H9 (cell line): ENCODE data around the gene MXRA7. TPM values are rescaled to one million over a fixed set of nuclear protein-coding genes. Genes with fewer than 3 reads are reported as not detected.

Experiments used
- DNase-seq: peaks from one replicate; pipeline ENCODE4 v3.0.0-alpha.2; 2017
- H2AFZ ChIP-seq: one replicate; pipeline ENCODE4 v1.6.1; 2013; ENCODE audit warnings: mild to moderate bottlenecking, low read length, control low read depth, moderate library complexity
- H2AK5ac ChIP-seq: 2 replicates; pipeline ENCODE4 v1.6.1; 2013; ENCODE audit warnings: low read length, control low read depth, mixed read lengths; ENCODE audit not compliant: insufficient read length
- H2BK120ac ChIP-seq: one replicate; pipeline ENCODE4 v1.6.1; 2013; ENCODE audit warnings: low read depth, mild to moderate bottlenecking, low read length, control low read depth, inconsistent platforms; ENCODE audit not compliant: poor library complexity, severe bottlenecking
- H2BK12ac ChIP-seq: 2 replicates; pipeline ENCODE4 v1.6.1; 2013; ENCODE audit warnings: low read length, control low read depth, mixed read lengths, low read depth; ENCODE audit not compliant: insufficient read length
- H2BK15ac ChIP-seq: 2 replicates; pipeline ENCODE4 v1.6.1; 2013; ENCODE audit warnings: low read depth, low read length, control low read depth
- H2BK20ac ChIP-seq: one replicate; pipeline ENCODE4 v1.6.1; 2013; ENCODE audit warnings: low read depth, mild to moderate bottlenecking, low read length, control low read depth, inconsistent platforms; ENCODE audit not compliant: poor library complexity, severe bottlenecking
- H2BK5ac ChIP-seq: 2 replicates; pipeline ENCODE4 v1.6.1; 2013; ENCODE audit warnings: low read length, control low read depth, mixed read lengths; ENCODE audit not compliant: insufficient read length
- H3K14ac ChIP-seq: 2 replicates; pipeline ENCODE4 v1.6.1; 2013; ENCODE audit warnings: low read length, control low read depth; ENCODE audit not compliant: insufficient read depth
- H3K18ac ChIP-seq: 2 replicates; pipeline ENCODE4 v1.6.1; 2013; ENCODE audit warnings: low read depth, mild to moderate bottlenecking, mixed read lengths, low read length, control low read depth; ENCODE audit not compliant: insufficient read length
- H3K23ac ChIP-seq: 2 replicates; pipeline ENCODE4 v1.6.1; 2013; ENCODE audit warnings: low read length, control low read depth, mixed read lengths, low read depth; ENCODE audit not compliant: insufficient read length
- H3K23me2 ChIP-seq: 2 replicates; pipeline ENCODE4 v1.6.1; 2013; ENCODE audit warnings: low read depth, mild to moderate bottlenecking, mixed read lengths, low read length, control low read depth; ENCODE audit not compliant: insufficient read length, poor library complexity, severe bottlenecking
- H3K27ac ChIP-seq: 2 replicates; pipeline ENCODE4 v1.5.1; 2013; ENCODE audit warnings: low read length, control low read depth, mixed read lengths, low read depth; ENCODE audit not compliant: insufficient read length
- H3K27me3 ChIP-seq: 2 replicates; pipeline ENCODE4 v1.6.1; 2013; ENCODE audit warnings: low read length, control low read depth, inconsistent platforms; ENCODE audit not compliant: insufficient read depth
- H3K4ac ChIP-seq: 2 replicates; pipeline ENCODE4 v1.6.1; 2013; ENCODE audit warnings: low read depth, mild to moderate bottlenecking, control low read depth, inconsistent platforms, low read length, moderate library complexity
- H3K4me1 ChIP-seq: 2 replicates; pipeline ENCODE4 v1.6.1; 2013; ENCODE audit warnings: low read length, control low read depth, inconsistent platforms; ENCODE audit not compliant: insufficient read depth
- H3K4me2 ChIP-seq: 2 replicates; pipeline ENCODE4 v1.6.1; 2013; ENCODE audit warnings: low read length, control low read depth, mixed read lengths; ENCODE audit not compliant: insufficient read length, insufficient read depth
- H3K56ac ChIP-seq: 2 replicates; pipeline ENCODE4 v1.6.1; 2013; ENCODE audit warnings: low read depth, mild to moderate bottlenecking, mixed read lengths, low read length, control low read depth; ENCODE audit not compliant: insufficient read length
- H3K79me1 ChIP-seq: 2 replicates; pipeline ENCODE4 v1.6.1; 2013; ENCODE audit warnings: low read depth, mild to moderate bottlenecking, moderate library complexity, low read length, control low read depth, inconsistent platforms; ENCODE audit not compliant: insufficient read depth, poor library complexity, severe bottlenecking
- H3K79me2 ChIP-seq: 2 replicates; pipeline ENCODE4 v1.6.1; 2013; ENCODE audit warnings: low read length, control low read depth, inconsistent platforms; ENCODE audit not compliant: insufficient read depth
- H3K9ac ChIP-seq: 2 replicates; pipeline ENCODE4 v1.6.1; 2013; ENCODE audit warnings: low read length, control low read depth, mixed read lengths; ENCODE audit not compliant: insufficient read length; ENCODE audit errors: extremely low read depth
- H3K9me3 ChIP-seq: one replicate; pipeline ENCODE4 v1.6.1; 2013; ENCODE audit warnings: low read depth, low read length, inconsistent platforms; ENCODE audit not compliant: control insufficient read depth
- H3T11ph ChIP-seq: one replicate; pipeline ENCODE4 v1.6.1; 2013; ENCODE audit warnings: mild to moderate bottlenecking, low read length, control low read depth, inconsistent platforms
- H4K20me1 ChIP-seq: one replicate; pipeline ENCODE4 v1.6.1; 2013; ENCODE audit not compliant: control insufficient read depth, insufficient read length, insufficient read depth
- H4K5ac ChIP-seq: 2 replicates; pipeline ENCODE4 v1.6.1; 2013; ENCODE audit warnings: low read depth, mild to moderate bottlenecking, mixed read lengths, low read length, control low read depth; ENCODE audit not compliant: insufficient read length
- H4K8ac ChIP-seq: replicated peaks from 2 replicates; pipeline ENCODE4 v1.6.1; 2013; ENCODE audit warnings: low read length, control low read depth, mixed read lengths, low read depth; ENCODE audit not compliant: insufficient read length
- H4K91ac ChIP-seq: 2 replicates; pipeline ENCODE4 v1.6.1; 2013; ENCODE audit warnings: low read depth, mild to moderate bottlenecking, moderate library complexity, mixed read lengths, low read length, control low read depth; ENCODE audit not compliant: insufficient read length
- H3K27ac Mint-ChIP-seq, 3 experiments: 2 replicates in 2 of 3; 3 replicates in 1 of 3; pipeline ENCODE4 v1.8.0; 2020 to 2021; ENCODE audit warnings: mixed read lengths in 3 of 3, mild to moderate bottlenecking in 1 of 3, moderate library complexity in 1 of 3
- H3K27me3 Mint-ChIP-seq: 2 replicates; pipeline ENCODE4 v1.8.0; 2021; ENCODE audit warnings: low read depth, mild to moderate bottlenecking, moderate library complexity, mixed read lengths
- H3K36me3 Mint-ChIP-seq, 3 experiments: 2 replicates in 2 of 3; 3 replicates in 1 of 3; pipeline ENCODE4 v1.8.0; 2020 to 2021; ENCODE audit warnings: low read depth in 3 of 3, mixed read lengths in 3 of 3; ENCODE audit not compliant: insufficient read depth in 1 of 3
- H3K4me1 Mint-ChIP-seq, 2 experiments: 2 replicates each; pipeline ENCODE4 v1.8.0; 2020; ENCODE audit warnings: mixed read lengths in 2 of 2
- H3K4me3 Mint-ChIP-seq, 2 experiments: 2 replicates in 1 of 2; 3 replicates in 1 of 2; pipeline ENCODE4 v1.8.0; 2020 to 2021; ENCODE audit warnings: mild to moderate bottlenecking in 2 of 2, mixed read lengths in 2 of 2, moderate library complexity in 1 of 2
- H3K9me3 Mint-ChIP-seq, 2 experiments: 2 replicates in 1 of 2; 3 replicates in 1 of 2; pipeline ENCODE4 v1.8.0; 2020; ENCODE audit warnings: mild to moderate bottlenecking in 2 of 2, mixed read lengths in 2 of 2, moderate library complexity in 1 of 2
- WGBS: extraction: QIAGEN DNeasy Blood & Tissue Kit; methylation state at CpG from one replicate; pipeline ENCODE4 v1.1.7; 2013; ENCODE audit warnings: missing lambda C conversion rate, low lambda C conversion rate, mixed read lengths; ENCODE audit not compliant: insufficient read length; ENCODE audit errors: extremely low coverage; 5-methylcytosine and 5-hydroxymethylcytosine counted together
- total RNA-seq: library from RNA; stranded (reverse); gene quantifications from 2 replicates; pipeline ENCODE4 v1.2.1, GENCODE V29; 2021
- TF ChIP-seq, protein P1 (sequence below): fragments of 200-600 bp; sonication (generic); conservative IDR thresholded peaks from 3 replicates; pipeline ENCODE4 v1.8.0; 2021; ENCODE audit warnings: antibody characterized with exemption, mild to moderate bottlenecking

MXRA7 gene
- total RNA-seq, 1 experiment from 2014 or later = 28.2 TPM

GRCh38 chr17:76706817-76707216 is 3.9 kb downstream of the MXRA7 start:
- no peaks in the 10 kb centered on the region for H3K9me3 ChIP-seq
- no peak overlapping the region for H2BK120ac ChIP-seq
- H4K5ac ChIP-seq = no peak overlapping the region
- no peak overlapping the region for H3K9ac ChIP-seq
- no peak overlapping the region for H2BK20ac ChIP-seq
- no peaks in the 10 kb centered on the region; the same call in 1 of the 2 replicates for H3K27me3 ChIP-seq
- peaks cover 18% of the 10 kb centered on the region for H3K27me3 Mint-ChIP-seq
- no peak overlapping the region for H3K14ac ChIP-seq
- no peak overlapping the region for H3K27ac Mint-ChIP-seq
- DNase-seq = no peak
- TF ChIP-seq, protein P1, sequence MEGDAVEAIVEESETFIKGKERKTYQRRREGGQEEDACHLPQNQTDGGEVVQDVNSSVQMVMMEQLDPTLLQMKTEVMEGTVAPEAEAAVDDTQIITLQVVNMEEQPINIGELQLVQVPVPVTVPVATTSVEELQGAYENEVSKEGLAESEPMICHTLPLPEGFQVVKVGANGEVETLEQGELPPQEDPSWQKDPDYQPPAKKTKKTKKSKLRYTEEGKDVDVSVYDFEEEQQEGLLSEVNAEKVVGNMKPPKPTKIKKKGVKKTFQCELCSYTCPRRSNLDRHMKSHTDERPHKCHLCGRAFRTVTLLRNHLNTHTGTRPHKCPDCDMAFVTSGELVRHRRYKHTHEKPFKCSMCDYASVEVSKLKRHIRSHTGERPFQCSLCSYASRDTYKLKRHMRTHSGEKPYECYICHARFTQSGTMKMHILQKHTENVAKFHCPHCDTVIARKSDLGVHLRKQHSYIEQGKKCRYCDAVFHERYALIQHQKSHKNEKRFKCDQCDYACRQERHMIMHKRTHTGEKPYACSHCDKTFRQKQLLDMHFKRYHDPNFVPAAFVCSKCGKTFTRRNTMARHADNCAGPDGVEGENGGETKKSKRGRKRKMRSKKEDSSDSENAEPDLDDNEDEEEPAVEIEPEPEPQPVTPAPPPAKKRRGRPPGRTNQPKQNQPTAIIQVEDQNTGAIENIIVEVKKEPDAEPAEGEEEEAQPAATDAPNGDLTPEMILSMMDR = no peak
- H2BK5ac ChIP-seq = no peak overlapping the region
- H3K4ac ChIP-seq = no peak overlapping the region
- WGBS = no CpG with 5 or more reads among the region's 3 CpGs
- H3K4me3 Mint-ChIP-seq = no peak overlapping the region; a peak in 1 of 5 replicates
- no peaks in the 10 kb centered on the region for H3K79me2 ChIP-seq
- H2BK12ac ChIP-seq = no peak overlapping the region
- no peak overlapping the region for H3K56ac ChIP-seq
- no peak overlapping the region for H3T11ph ChIP-seq
- H3K4me1 ChIP-seq = peaks cover 3% of the 10 kb centered on the region; the same call in 1 of the 2 replicates
- no peak overlapping the region for H3K4me2 ChIP-seq
- H3K4me1 Mint-ChIP-seq = peaks cover 38 to 42% of the 10 kb centered on the region in 2 experiments
- no peak overlapping the region for H2AK5ac ChIP-seq
- no peak overlapping the region for H2AFZ ChIP-seq
- no peak overlapping the region for H3K23ac ChIP-seq
- H3K18ac ChIP-seq = no peak overlapping the region
- H3K9me3 Mint-ChIP-seq = no peaks in the 10 kb centered on the region
- H2BK15ac ChIP-seq = no peak overlapping the region
- no peak overlapping the region for H4K91ac ChIP-seq
- H4K20me1 ChIP-seq = no peaks in the 10 kb centered on the region
- H3K23me2 ChIP-seq = peaks cover 4% of the 10 kb centered on the region
- no peak overlapping the region for H4K8ac ChIP-seq
- no peak overlapping the region for H3K27ac ChIP-seq
- no peaks in the 10 kb centered on the region for H3K79me1 ChIP-seq
- H3K36me3 Mint-ChIP-seq = no peaks in the 10 kb centered on the region; a peak in 1 of 7 replicates
